HepG2 (cell line): Measurements from ENCODE around the gene TEDC1. TPM values are rescaled to one million over a fixed set of nuclear protein-coding genes. Genes with fewer than 3 reads are reported as not detected.

ENCODE experiments used
- ATAC-seq: fragments of 200-7000 bp; cut with Tn5 transposase; 3 replicates; pipeline ENCODE4 v1.9.1; 2020; ENCODE audit warnings: mild to moderate bottlenecking, moderate library complexity
- BruUV-seq: library from RNA; stranded (reverse); fragments of 400-500 nt; replicated peaks from 2 replicates; lab custom pipeline; 2021; lab: Mats Ljungman, UMichigan
- CTCF ChIA-PET: fragments of 300-600 bp; formaldehyde crosslinking; extraction: SDS; loops from one replicate; lab custom pipeline; 2021; ENCODE audit warnings: low total read pairs, inconsistent platforms, low intra/inter-chr PET ratio; lab: Yijun Ruan, JAX
- POLR2A ChIA-PET: fragments of 350-600 bp; sonication (Branson Sonifier 250); formaldehyde crosslinking; loops from one replicate; lab custom pipeline; 2020; ENCODE audit warnings: antibody characterized with exemption, inconsistent platforms; lab: Yijun Ruan, JAX
- DNase-seq: peaks from one replicate; pipeline ENCODE4 v3.0.0-alpha.2; 2015; ENCODE audit warnings: low spot score
- FAIRE-seq: peaks from 3 replicates; lab custom pipeline; 2011; peaks lifted over from hg19 to GRCh38; lab: Jason Lieb, UNC
- H2AFZ ChIP-seq: one replicate; pipeline ENCODE4 v1.6.1; 2011; ENCODE audit warnings: low read length, inconsistent platforms
- H3K27ac ChIP-seq: fragments of 300-600 bp; 3 replicates; pipeline ENCODE4 v1.8.0; 2011; ENCODE audit warnings: mixed run types, mild to moderate bottlenecking, mixed read lengths, low read length, inconsistent platforms; ENCODE audit not compliant: insufficient read depth; ENCODE audit errors: extremely low read length
- H3K27me3 ChIP-seq, 2 experiments: fragments of 200-600 bp in 1 of 2; 2 replicates in 1 of 2; 3 replicates in 1 of 2; pipeline versions ENCODE4 v1.6.0 to v1.8.0; 2011; ENCODE audit warnings: low read length in 2 of 2, mild to moderate bottlenecking in 2 of 2, moderate library complexity in 2 of 2, inconsistent platforms in 1 of 2; ENCODE audit not compliant: insufficient read depth in 2 of 2, control insufficient read depth in 1 of 2
- H3K36me3 ChIP-seq, 2 experiments: fragments of 200-600 bp in 1 of 2; replicated peaks in 1 of 2; 2 replicates in 1 of 2; 3 replicates in 1 of 2; pipeline versions ENCODE4 v1.5.1 to v1.8.0; 2011; ENCODE audit warnings: low read length in 2 of 2, inconsistent platforms in 1 of 2; ENCODE audit not compliant: insufficient read depth in 2 of 2, control insufficient read depth in 1 of 2
- H3K4me1 ChIP-seq: 2 replicates; pipeline ENCODE4 v1.5.1; 2012; ENCODE audit warnings: low read length, inconsistent platforms; ENCODE audit not compliant: insufficient read depth
- H3K4me2 ChIP-seq: 2 replicates; pipeline ENCODE4 v1.6.0; 2011; ENCODE audit warnings: low read depth, low read length, inconsistent platforms
- H3K4me3 ChIP-seq, 3 experiments: fragments of 200-600 bp in 1 of 3; sonication (generic), shearing (Covaris generic) in 1 of 3; replicated peaks in 1 of 3; 2 replicates each; pipeline ENCODE4 v1.5.1; 2011 to 2016; ENCODE audit warnings: low read length in 3 of 3, inconsistent platforms in 2 of 3, low read depth in 2 of 3, mild to moderate bottlenecking in 2 of 3, control low read depth in 1 of 3, mixed read lengths in 1 of 3; ENCODE audit not compliant: insufficient read depth in 1 of 3
- H3K79me2 ChIP-seq: one replicate; pipeline ENCODE4 v1.6.1; 2011; ENCODE audit warnings: low read length, inconsistent platforms; ENCODE audit not compliant: insufficient read depth
- H3K9ac ChIP-seq: 2 replicates; pipeline ENCODE4 v1.6.0; 2011; ENCODE audit warnings: mild to moderate bottlenecking, low read depth, low read length, inconsistent platforms; ENCODE audit not compliant: insufficient read depth
- H3K9me3 ChIP-seq: 2 replicates; pipeline ENCODE4 v1.5.1; 2012; ENCODE audit warnings: mild to moderate bottlenecking, low read length
- H4K20me1 ChIP-seq: 2 replicates; pipeline ENCODE4 v1.6.0; 2011; ENCODE audit warnings: inconsistent platforms, mild to moderate bottlenecking, low read length, moderate library complexity; ENCODE audit not compliant: insufficient read depth
- ATF7-NPFF ChIP-seq: sonication (generic); formaldehyde crosslinking; IDR thresholded peaks from 2 replicates; pipeline ENCODE4 v1.8.1; 2023; ENCODE audit warnings: mild to moderate bottlenecking, low read depth, missing genetic modification reagents, moderate library complexity
- FOXP1 ChIP-seq, 2 experiments: fragments of 450-650 bp in 1 of 2; IDR thresholded peaks; 2 replicates each; pipeline ENCODE4 v1.6.1; 2017 to 2018; ENCODE audit warnings: antibody characterized with exemption in 1 of 2
- GATA4 ChIP-seq: sonication (generic); IDR thresholded peaks from 2 replicates; pipeline ENCODE4 v1.6.1; 2016; ENCODE audit warnings: antibody characterized with exemption, low read depth, borderline replicate concordance
- IRF2 ChIP-seq: IDR thresholded peaks from 2 replicates; pipeline ENCODE4 v1.6.1; 2018; ENCODE audit warnings: missing genetic modification reagents, missing compliant biosample characterization
- NPAS2 ChIP-seq: sonication (generic); formaldehyde crosslinking; IDR thresholded peaks from 2 replicates; pipeline ENCODE4 v1.8.0; 2022; ENCODE audit warnings: mild to moderate bottlenecking, missing genetic modification reagents, borderline replicate concordance
- RELA ChIP-seq: sonication (generic); formaldehyde crosslinking; IDR thresholded peaks from 2 replicates; pipeline ENCODE4 v1.4.0; 2020; ENCODE audit warnings: missing genetic modification reagents
- YEATS4 ChIP-seq: sonication (generic); formaldehyde crosslinking; IDR thresholded peaks from 2 replicates; pipeline ENCODE4 v1.4.0; 2020; ENCODE audit warnings: missing genetic modification reagents, borderline replicate concordance
- ZEB1 ChIP-seq: IDR thresholded peaks from 2 replicates; pipeline ENCODE4 v1.6.1; 2012; ENCODE audit warnings: mild to moderate bottlenecking, low read depth, inconsistent platforms; ENCODE audit not compliant: insufficient replicate concordance
- ZNF543 ChIP-seq: sonication (generic); formaldehyde crosslinking; IDR thresholded peaks from 2 replicates; pipeline ENCODE4 v1.4.0; 2020; ENCODE audit warnings: mild to moderate bottlenecking, missing genetic modification reagents
- WGBS: methylation state at CpG from one replicate; pipeline ENCODE4 v1.1.6; 2017; ENCODE audit warnings: low lambda C conversion rate; 5-methylcytosine and 5-hydroxymethylcytosine counted together
- in situ Hi-C: cut with HindIII; loops from 2 replicates; pipeline ENCODE4 v1.10.0; 2017; ENCODE audit warnings: low pct_unique_long_range_greater_than_20kb; ENCODE audit not compliant: extremely low pct_ligation_motif_present
- intact Hi-C: fragments of 100-400 bp; cut with micrococcal nuclease; formaldehyde crosslinking; loops from one replicate; pipeline ENCODE4 v1.10.0; 2022; ENCODE audit not compliant: unreplicated experiment
- polyA plus RNA-seq, 8 experiments: library from polyadenylated mRNA; depleted of rRNA in 3 of 8; stranded (reverse) in 7 of 8; unstranded in 1 of 8; fragments of >200 nt; fragmentation: Illumina TruSeq in 4 of 8; extraction: Trizol in 4 of 8; gene quantifications; 2 replicates each; pipeline versions ENCODE4 v1.2.1 to v1.2.3, GENCODE V29; 2011 to 2016; ENCODE audit warnings: low read depth in 4 of 8, missing spikeins in 1 of 8, mixed read lengths in 1 of 8; ENCODE audit not compliant: insufficient read depth in 1 of 8
- total RNA-seq, 5 experiments: library from RNA; depleted of rRNA; stranded (reverse); fragments of >200 nt; fragmentation: Illumina TruSeq; extraction: Trizol; gene quantifications; 2 replicates each; pipeline ENCODE4 v1.2.3, GENCODE V29; 2016; ENCODE audit warnings: low read depth in 1 of 5
- TF ChIP-seq, protein P1 (sequence below), 2 experiments: sonication (generic) in 1 of 2; formaldehyde crosslinking in 1 of 2; IDR thresholded peaks; 2 replicates each; pipeline versions ENCODE4 v1.4.0 to v1.6.1; 2018 to 2020; ENCODE audit warnings: missing genetic modification reagents in 2 of 2, borderline replicate concordance in 1 of 2, low read depth in 1 of 2, mild to moderate bottlenecking in 1 of 2, missing biosample characterization in 1 of 2
- TF ChIP-seq, protein P2 (sequence below): sonication (generic); formaldehyde crosslinking; IDR thresholded peaks from 2 replicates; pipeline ENCODE4 v1.5.0; 2020; ENCODE audit warnings: mild to moderate bottlenecking, missing genetic modification reagents, borderline replicate concordance
- TF ChIP-seq, protein P3 (sequence below): sonication (generic); formaldehyde crosslinking; IDR thresholded peaks from 2 replicates; pipeline ENCODE4 v1.8.1; 2023; ENCODE audit warnings: mild to moderate bottlenecking, moderate library complexity, missing genetic modification reagents
- TF ChIP-seq, protein P4 (sequence below): sonication (generic); formaldehyde crosslinking; conservative IDR thresholded peaks from 2 replicates; pipeline ENCODE4 v1.4.0; 2020; ENCODE audit warnings: missing genetic modification reagents

The TEDC1 gene
- total and polyA plus RNA-seq, 2 of the 13 experiments (the other 11 are each of a cell fraction or from before 2014, with no cell fraction given) = 5.7 to 27.4 TPM

DNA sequence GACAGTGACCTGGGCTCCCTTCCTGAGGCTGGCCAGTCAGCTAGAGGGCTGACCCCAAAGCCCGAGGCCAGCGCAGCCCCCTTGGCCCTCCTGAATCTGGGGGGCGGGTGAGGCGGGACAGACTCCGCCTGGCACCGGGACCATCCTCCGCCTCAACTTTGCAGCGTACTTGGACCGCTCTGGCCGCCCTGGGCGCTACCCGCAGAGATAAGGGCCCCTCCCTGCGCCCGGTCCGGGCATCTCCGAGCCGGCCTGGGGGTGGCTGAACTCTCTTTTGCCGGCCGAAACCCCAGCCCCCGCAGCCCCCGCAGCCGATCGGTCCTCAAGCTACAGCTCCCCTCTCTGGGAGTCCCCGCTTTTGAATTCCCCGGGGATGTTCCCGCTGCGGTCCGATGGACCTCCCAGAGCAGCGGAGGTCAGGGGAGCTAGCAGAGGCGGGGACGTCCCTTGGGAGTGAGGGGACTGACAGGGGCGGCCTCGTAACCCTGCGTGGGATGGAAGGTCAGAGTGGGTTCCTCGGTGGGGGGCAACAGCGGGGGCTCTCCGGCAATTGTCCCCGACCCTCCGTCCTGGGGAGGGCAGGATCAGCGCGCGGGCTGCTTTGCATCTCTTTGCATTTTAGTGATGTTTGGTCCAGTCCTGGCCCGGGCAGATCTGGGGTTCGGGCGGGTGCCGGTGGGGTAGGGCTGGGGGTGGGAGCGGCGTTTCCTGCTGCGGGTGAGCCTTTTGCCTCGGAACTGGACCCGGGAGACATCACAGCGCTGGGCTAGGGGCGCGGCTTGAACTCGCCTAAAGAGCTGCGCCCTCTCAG is 4.7 kb upstream of the TEDC1 start, which contains the start of gene CRIP1:
TSS of gene CRIP1 (plus strand) at position 724 of the 811 bp plus-strand sequence. CDS start 374 bp downstream, outside the sequence.
- POLR2A ChIA-PET = interaction anchor here (0.8 to 1.1 kb wide), 4 partner anchors 10 to 88 kb away, joined by 3 read pairs; partner anchors contain the start of gene TEX22
- Histone ChIP-seq H3K9me3 (no peaks in the 10 kb centered on the region), H3K27me3 (peaks cover 2 to 32% of the 10 kb centered on the region in 2 experiments; a peak in 4 of 5 replicates), H3K4me3 (peak within 1 kb of the TSS; percentile 57 to 76 (median 68)), H3K4me2 (peak within 1 kb of the TSS; percentile 98), H3K4me1 (peaks cover 70% of the 10 kb centered on the region), H3K27ac (peak within 1 kb of the TSS; percentile 39), H3K9ac (peak within 1 kb of the TSS; percentile 75), H2AFZ (no peak within 1 kb of the TSS), H3K79me2 (no peaks in the 10 kb centered on the region), H4K20me1 (no peaks in the 10 kb centered on the region), H3K36me3 (no peaks in the 10 kb centered on the region)
- DNase-seq = no peak
- intact Hi-C loops (loop anchor here (5.0 kb wide), 1 partner anchor 74 kb away; no protein-coding TSS in a partner anchor), in situ Hi-C loops (loop anchor here (5.0 kb wide), 2 partner anchors 41 to 109 kb away; partner anchors contain the start of gene TMEM121)
- 8% methylated on average over 2 of the region's 56 CpGs for WGBS
- FAIRE-seq = no peak
- no TSS peak for BruUV-seq
- ATAC-seq = no peak
- CTCF ChIA-PET = interaction anchor here (1.6 to 1.7 kb wide), 2 partner anchors 38 to 116 kb away, joined by 6 to 13 read pairs; no protein-coding TSS in a partner anchor
- TF ChIP-seq, protein P1, sequence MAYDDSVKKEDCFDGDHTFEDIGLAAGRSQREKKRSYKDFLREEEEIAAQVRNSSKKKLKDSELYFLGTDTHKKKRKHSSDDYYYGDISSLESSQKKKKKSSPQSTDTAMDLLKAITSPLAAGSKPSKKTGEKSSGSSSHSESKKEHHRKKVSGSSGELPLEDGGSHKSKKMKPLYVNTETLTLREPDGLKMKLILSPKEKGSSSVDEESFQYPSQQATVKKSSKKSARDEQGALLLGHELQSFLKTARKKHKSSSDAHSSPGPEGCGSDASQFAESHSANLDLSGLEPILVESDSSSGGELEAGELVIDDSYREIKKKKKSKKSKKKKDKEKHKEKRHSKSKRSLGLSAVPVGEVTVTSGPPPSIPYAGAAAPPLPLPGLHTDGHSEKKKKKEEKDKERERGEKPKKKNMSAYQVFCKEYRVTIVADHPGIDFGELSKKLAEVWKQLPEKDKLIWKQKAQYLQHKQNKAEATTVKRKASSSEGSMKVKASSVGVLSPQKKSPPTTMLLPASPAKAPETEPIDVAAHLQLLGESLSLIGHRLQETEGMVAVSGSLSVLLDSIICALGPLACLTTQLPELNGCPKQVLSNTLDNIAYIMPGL (CRISPR knock-in tag; IDR thresholded peaks at IDR 0.05; ENCODE audit: borderline replicate concordance in 1 of 2, low read depth in 1 of 2) = peak in 1 of 2 experiments; percentile 6; a peak in 1 of 4 replicates
- TF ChIP-seq ZEB1 = peak; percentile 46
- TF ChIP-seq, protein P2, sequence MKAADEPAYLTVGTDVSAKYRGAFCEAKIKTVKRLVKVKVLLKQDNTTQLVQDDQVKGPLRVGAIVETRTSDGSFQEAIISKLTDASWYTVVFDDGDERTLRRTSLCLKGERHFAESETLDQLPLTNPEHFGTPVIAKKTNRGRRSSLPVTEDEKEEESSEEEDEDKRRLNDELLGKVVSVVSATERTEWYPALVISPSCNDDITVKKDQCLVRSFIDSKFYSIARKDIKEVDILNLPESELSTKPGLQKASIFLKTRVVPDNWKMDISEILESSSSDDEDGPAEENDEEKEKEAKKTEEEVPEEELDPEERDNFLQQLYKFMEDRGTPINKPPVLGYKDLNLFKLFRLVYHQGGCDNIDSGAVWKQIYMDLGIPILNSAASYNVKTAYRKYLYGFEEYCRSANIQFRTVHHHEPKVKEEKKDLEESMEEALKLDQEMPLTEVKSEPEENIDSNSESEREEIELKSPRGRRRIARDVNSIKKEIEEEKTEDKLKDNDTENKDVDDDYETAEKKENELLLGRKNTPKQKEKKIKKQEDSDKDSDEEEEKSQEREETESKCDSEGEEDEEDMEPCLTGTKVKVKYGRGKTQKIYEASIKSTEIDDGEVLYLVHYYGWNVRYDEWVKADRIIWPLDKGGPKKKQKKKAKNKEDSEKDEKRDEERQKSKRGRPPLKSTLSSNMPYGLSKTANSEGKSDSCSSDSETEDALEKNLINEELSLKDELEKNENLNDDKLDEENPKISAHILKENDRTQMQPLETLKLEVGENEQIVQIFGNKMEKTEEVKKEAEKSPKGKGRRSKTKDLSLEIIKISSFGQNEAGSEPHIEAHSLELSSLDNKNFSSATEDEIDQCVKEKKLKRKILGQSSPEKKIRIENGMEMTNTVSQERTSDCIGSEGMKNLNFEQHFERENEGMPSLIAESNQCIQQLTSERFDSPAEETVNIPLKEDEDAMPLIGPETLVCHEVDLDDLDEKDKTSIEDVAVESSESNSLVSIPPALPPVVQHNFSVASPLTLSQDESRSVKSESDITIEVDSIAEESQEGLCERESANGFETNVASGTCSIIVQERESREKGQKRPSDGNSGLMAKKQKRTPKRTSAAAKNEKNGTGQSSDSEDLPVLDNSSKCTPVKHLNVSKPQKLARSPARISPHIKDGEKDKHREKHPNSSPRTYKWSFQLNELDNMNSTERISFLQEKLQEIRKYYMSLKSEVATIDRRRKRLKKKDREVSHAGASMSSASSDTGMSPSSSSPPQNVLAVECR (CRISPR knock-in tag) = no peak
- TF ChIP-seq NPAS2 (CRISPR knock-in tag) = no peak
- TF ChIP-seq, protein P3, sequence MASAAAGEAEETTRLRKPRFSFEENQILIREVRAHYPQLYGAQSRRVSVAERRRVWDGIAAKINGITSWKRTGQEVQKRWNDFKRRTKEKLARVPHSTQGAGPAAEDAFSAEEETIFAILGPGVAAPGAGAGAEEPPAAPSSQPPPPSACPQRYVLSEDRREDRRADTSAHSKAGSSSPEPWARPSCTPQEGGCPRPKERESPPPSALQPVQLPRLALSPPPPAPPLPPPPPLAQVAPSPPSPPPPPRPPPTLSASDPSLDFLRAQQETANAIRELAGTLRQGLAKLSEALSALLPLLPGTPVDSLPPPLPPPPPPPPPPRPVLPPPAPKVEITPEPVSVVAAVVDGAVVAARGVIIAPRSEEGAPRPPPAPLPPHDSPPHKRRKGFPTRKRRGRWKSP (CRISPR knock-in tag) = no peak
- TF ChIP-seq ATF7-NPFF (CRISPR knock-in tag) = no peak
- no peak for TF ChIP-seq GATA4
- no peak for TF ChIP-seq FOXP1 (IDR thresholded peaks at IDR 0.05)
- TF ChIP-seq FOXP1 (CRISPR knock-in tag; IDR thresholded peaks at IDR 0.05) = no peak
- TF ChIP-seq RELA (CRISPR knock-in tag) = no peak
- TF ChIP-seq, protein P4, sequence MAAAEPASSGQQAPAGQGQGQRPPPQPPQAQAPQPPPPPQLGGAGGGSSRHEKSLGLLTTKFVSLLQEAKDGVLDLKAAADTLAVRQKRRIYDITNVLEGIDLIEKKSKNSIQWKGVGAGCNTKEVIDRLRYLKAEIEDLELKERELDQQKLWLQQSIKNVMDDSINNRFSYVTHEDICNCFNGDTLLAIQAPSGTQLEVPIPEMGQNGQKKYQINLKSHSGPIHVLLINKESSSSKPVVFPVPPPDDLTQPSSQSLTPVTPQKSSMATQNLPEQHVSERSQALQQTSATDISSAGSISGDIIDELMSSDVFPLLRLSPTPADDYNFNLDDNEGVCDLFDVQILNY (CRISPR knock-in tag) = no peak
- TF ChIP-seq ZNF543 (CRISPR knock-in tag) = peak; percentile 31; the same call in 1 of the 2 replicates
- TF ChIP-seq IRF2 (CRISPR knock-in tag) = 0 out of 2 replicates have a peak, but pooled peaks have one; percentile 3
- 0 out of 2 replicates have a peak, but pooled peaks have one; percentile 33 for TF ChIP-seq YEATS4 (CRISPR knock-in tag)
